Measurements from ENCODE around the gene RPS15. TPM values are rescaled to one million over a fixed set of nuclear protein-coding genes. Genes with fewer than 3 reads are reported as not detected.
A peak's percentile ranks its signal among the peaks of the same experiment; 100 is the strongest.

RPS15 gene
- total RNA-seq, 1 experiment from 2014 or later, result 1,442 TPM

DNA sequence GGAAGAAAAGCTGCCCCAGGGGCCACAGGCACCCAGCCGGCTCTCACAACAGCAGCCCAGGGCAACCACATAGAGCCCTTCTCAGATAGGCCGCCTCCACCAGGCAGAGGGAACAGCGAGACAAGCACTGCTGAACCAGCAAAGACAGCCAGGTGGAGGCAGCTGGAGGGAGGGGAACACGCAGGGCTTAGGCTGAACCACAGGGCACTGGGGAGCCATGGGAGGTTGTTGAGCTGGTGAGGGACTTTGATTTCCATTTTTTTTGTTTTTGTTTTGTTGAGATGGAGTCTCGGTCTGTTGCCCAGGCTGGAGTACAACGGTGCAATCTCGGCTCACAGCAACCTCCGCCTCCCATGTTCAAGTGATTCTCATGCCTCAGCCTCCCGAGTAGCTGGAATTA, 40.4 kb upstream of the RPS15 start:
- Histone ChIP-seq H3K4me1 (replicated peaks) (peaks cover 25% of the 10 kb centered on the region), H3K36me3 (peaks cover 15% of the 10 kb centered on the region; the same call in 1 of the 2 replicates), H3K9me3 (replicated peaks) (no peaks in the 10 kb centered on the region), H3K27me3 (replicated peaks) (no peaks in the 10 kb centered on the region), H3K4me3 (no peak overlapping the region), H3K27ac (no peak overlapping the region)
- DNase-seq (ENCODE audit: low read depth in 1 of 2, low spot score in 2 of 2), result no peak

DNA sequence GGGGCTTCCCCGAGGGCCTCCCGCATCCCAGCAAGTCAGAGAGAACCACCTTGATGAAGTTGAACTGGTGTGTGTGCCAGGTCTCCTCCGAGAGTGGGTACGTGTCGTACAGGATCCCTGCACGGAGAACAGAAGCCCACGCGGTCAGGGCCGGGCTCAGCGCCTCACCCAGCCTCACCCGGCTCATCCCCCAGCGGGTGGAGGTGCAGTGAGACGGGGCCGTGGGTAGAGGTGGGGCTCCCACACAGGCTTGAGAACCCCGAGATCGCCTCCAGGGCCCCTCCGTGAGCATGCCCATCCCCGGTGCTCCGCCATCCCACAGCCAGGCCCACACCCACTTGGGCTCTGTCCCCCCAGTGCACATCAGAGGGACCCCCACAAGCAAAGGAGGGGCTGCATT, 39.1 kb upstream of the RPS15 start:
- H3K9me3 ChIP-seq (replicated peaks), result no peaks in the 10 kb centered on the region
- no peak overlapping the region for H3K27ac ChIP-seq
- no peak overlapping the region for H3K4me3 ChIP-seq
- no peaks in the 10 kb centered on the region for H3K27me3 ChIP-seq (replicated peaks)
- H3K36me3 ChIP-seq, result peaks cover 9% of the 10 kb centered on the region; the same call in 1 of the 2 replicates
- H3K4me1 ChIP-seq (replicated peaks), result peaks cover 32% of the 10 kb centered on the region
- DNase-seq (ENCODE audit: low read depth in 1 of 2, low spot score in 2 of 2), result no peak

DNA sequence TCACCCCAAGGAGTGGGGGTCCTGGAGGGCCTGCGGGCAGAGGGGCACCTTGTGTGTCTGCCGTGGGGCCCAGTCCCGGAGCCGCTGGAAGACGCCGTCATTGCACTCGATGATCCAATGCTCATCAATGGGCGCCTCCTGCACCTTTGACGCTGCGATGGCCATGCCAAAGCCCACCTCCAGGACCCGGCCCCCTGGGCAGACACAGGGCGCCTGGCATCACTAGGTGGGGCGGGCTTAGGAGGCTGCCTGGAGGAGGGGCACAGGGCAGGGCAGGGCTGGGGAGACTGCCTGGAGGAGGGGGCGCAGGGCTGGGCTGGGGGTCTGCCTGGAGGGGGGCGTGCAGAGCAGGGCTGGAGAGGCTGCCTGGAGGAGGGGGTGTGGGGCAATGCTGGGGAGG, 38.5 kb upstream of the RPS15 start:
- H3K4me1 ChIP-seq (replicated peaks), result peaks cover 32% of the 10 kb centered on the region
- no peak for DNase-seq (ENCODE audit: low read depth in 1 of 2, low spot score in 2 of 2)
- no peaks in the 10 kb centered on the region for H3K27me3 ChIP-seq (replicated peaks)
- H3K36me3 ChIP-seq, result peaks cover 8% of the 10 kb centered on the region; the same call in 1 of the 2 replicates
- no peak overlapping the region for H3K4me3 ChIP-seq
- no peaks in the 10 kb centered on the region for H3K9me3 ChIP-seq (replicated peaks)
- H3K27ac ChIP-seq, result no peak overlapping the region

DNA sequence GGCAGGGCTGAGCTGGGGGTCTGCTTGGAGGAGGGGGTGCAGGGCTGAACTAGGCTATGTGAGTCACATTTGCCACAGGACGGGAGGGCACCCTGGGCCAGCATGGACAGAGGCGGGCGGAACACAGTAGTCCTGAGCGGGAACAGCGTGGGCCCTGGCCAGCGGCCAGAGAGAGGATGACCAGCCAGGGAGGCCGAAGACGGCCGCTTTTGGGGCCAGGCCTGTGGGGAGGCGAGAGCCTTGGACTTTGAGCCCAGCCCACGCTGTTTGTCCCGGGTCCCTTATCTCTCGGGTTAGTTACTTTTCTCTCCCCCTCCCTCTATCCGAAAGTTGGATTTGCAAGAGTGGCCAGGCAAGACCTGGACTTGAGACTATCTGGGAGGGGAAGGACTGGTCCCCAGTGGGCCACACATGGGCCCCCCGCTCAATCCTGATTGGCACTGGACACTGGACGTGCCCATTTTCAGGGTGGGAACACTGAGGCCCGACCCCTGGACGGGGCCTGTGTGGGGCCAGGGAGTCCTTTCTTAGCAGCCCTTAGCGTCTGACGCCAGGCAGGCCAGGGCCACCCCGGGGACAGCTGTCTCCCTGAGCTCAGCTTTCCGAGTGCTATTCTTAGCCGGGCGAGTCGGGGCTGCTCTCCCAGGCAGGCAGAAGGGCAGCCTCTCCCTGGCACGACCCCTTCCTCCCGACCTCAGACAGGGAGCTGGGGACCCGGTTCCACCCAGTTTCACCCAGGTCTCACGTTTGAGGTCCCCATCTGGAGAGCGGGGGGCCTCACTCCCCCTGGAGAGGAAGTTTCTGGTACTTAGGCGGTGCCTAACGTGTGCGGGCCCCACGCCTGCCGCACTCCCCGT, 37.7 kb upstream of the RPS15 start:
- peaks cover 3% of the 10 kb centered on the region; the same call in 1 of the 2 replicates for H3K36me3 ChIP-seq
- peak in 1 of 2 experiments; percentile 35 for DNase-seq (ENCODE audit: low read depth in 1 of 2, low spot score in 2 of 2)
- H3K27ac ChIP-seq, result no peak overlapping the region
- H3K4me1 ChIP-seq (replicated peaks), result peaks cover 32% of the 10 kb centered on the region
- no peaks in the 10 kb centered on the region for H3K9me3 ChIP-seq (replicated peaks)
- no peaks in the 10 kb centered on the region for H3K27me3 ChIP-seq (replicated peaks)
- peak overlapping the region; percentile 58 for H3K4me3 ChIP-seq

DNA sequence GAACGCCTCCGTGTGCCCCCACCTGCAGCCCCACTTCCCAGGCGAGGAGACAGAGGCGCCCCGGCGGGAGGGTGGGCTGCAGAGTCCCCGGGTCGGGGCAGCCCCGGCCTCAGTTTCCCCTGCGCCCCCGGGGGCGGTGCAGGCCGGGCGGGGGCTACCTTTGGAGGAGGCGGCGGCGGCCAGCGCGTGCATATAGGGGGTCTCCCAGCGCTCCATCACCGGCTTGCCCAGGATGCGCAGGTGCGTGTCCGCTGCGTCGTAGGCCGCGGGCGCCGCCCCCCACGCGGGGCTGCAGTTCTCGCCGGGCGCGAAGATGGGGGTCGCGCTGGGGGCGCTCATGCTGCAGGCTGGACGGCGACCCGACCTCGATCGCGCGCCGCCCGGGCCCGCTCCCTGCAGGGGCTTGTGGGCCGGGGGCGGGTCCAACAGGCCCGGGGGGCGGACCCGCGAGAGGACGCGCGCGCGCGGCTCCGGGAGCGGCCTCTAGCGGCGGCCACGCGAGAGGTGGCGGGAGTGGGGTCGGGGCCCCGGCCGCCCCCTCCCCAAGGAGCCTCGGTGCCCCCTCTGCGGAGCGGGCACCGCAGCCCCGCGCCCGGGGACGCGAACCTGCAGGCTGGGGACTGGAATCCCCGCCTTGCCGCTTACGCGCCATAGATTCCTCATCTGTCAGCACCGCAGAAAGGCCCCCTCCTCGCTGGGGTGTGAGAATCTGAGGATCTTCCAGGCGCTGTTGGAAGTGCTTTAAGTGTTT, 36.9 kb upstream of the RPS15 start, which contains the start of gene GAMT:
Gene GAMT, minus strand, starts transcription at position 405 of the 751 bp plus-strand sequence. Its CDS starts 66 bp downstream, at position 339.
- peak in 1 of 2 experiments; percentile 40 for DNase-seq (ENCODE audit: low read depth in 1 of 2, low spot score in 2 of 2)
- peak within 1 kb of the TSS; percentile 58 for H3K4me3 ChIP-seq

DNA sequence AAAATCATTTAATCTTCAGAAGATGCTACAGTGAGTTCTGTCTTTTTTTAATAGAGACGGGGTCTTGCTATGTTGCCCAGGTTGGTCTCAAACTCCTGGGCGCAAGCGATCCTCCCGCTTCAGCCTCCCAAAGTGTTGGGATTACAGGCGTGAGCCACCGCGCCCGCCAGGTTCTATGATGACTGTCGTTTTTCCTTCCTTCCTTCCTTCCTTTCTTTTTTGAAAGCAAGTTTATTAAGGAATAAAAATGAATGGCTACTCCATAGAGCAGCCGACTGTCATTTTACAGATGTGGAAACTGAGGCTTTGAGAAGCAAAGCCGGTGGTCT, 36.3 kb upstream of the RPS15 start:
- Histone ChIP-seq H3K4me1 (replicated peaks) (peaks cover 37% of the 10 kb centered on the region), H3K36me3 (0 out of 2 replicates have a peak, but pooled peaks cover 3% of the 10 kb centered on the region), H3K27me3 (replicated peaks) (no peaks in the 10 kb centered on the region), H3K9me3 (replicated peaks) (no peaks in the 10 kb centered on the region), H3K27ac (no peak overlapping the region), H3K4me3 (peak overlapping the region; percentile 58)
- no peak for DNase-seq (ENCODE audit: low read depth in 1 of 2, low spot score in 2 of 2)

More for the DNA sequence above, 36.9 kb upstream of the RPS15 start, which contains the start of gene GAMT:
- Histone ChIP-seq H3K36me3 (0 out of 2 replicates have a peak, but pooled peaks cover 3% of the 10 kb centered on the region), H3K27me3 (replicated peaks) (no peaks in the 10 kb centered on the region), H3K9me3 (replicated peaks) (no peaks in the 10 kb centered on the region), H3K27ac (no peak within 1 kb of the TSS), H3K4me1 (replicated peaks) (peaks cover 32% of the 10 kb centered on the region)

DNA sequence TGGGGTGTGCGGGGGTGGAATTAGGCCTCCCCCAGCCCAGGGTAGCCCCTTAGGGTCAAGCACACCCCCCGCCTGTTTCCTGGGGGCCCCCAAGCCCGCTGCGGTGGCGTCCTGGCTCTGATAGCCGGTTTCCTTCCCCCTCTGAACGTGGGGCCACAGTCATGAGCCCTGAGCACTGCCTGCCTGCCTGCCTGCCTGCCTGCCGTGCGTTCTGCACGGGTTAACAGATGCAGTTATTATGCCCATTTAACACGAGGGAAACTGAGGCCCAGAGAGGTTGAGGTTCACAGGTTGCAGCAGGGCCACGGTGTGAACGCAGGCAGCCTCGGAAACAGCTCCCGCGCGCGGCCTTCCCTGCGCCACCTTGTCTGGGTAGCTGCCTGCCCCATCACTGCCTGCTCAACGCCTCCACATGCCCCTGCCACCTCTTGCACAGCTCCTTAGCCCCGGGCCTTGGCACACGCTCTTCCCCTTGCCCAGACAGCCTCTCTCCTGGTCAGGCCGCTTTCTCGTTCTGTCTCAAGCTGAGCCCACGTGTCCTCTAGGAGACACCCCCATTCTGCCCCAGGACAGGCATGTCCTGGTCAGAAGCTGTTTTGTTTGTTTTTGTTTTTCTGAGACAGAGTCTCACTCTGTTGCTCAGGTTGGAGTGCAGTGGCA, 35.7 kb upstream of the RPS15 start:
- no peak overlapping the region for H3K27ac ChIP-seq
- H3K9me3 ChIP-seq (replicated peaks), result no peaks in the 10 kb centered on the region
- H3K36me3 ChIP-seq, result peaks cover 3% of the 10 kb centered on the region; the same call in 1 of the 2 replicates
- peaks cover 39% of the 10 kb centered on the region for H3K4me1 ChIP-seq (replicated peaks)
- DNase-seq (ENCODE audit: low read depth in 1 of 2, low spot score in 2 of 2), result no peak
- no peaks in the 10 kb centered on the region for H3K27me3 ChIP-seq (replicated peaks)
- no peak overlapping the region for H3K4me3 ChIP-seq

DNA sequence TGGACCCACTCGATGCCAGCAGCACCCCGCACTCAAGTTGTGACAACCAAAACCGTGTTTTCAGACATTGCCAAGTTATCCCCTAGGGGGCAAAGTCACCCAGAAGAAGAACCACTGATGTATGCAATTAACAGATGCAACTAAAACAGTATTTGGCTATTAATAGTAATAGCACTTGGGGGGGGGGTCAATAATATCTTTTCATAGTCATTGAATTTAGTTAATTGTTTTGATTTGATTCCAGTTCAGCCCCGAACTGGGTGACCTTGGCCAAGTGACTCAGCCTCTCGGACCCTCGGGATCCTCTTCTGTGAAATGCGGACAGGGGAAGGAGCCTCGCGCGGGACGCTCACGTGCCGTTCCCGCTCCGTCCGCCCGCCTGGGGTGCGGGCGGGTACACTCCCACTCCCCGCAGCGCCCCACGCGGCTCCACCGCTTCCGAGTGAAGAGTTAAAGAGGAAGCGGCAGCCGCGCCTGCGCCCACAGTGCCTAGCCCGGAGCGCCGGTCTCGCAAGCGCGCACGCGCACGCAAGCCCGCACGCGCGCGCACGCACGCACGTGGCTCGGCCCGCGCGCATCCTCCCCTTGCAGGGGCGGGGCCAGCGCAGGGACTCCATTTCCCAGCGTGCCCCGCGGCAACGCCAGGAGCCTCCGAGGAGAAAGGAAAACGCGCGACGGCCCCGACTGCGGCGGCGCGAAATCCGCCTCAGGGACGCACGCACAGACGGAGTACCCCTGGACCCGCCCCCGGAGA, 31.2 kb upstream of the RPS15 start:
- Histone ChIP-seq H3K27me3 (replicated peaks) (no peaks in the 10 kb centered on the region), H3K27ac (peak overlapping the region; percentile 43), H3K4me1 (replicated peaks) (peaks cover 44% of the 10 kb centered on the region), H3K4me3 (peak overlapping the region; percentile 98), H3K9me3 (replicated peaks) (no peaks in the 10 kb centered on the region; the same call in 1 of the 2 replicates), H3K36me3 (peaks cover 45% of the 10 kb centered on the region)
- peak; percentile 98 to 99 for DNase-seq (ENCODE audit: low read depth in 1 of 2, low spot score in 2 of 2)

DNA sequence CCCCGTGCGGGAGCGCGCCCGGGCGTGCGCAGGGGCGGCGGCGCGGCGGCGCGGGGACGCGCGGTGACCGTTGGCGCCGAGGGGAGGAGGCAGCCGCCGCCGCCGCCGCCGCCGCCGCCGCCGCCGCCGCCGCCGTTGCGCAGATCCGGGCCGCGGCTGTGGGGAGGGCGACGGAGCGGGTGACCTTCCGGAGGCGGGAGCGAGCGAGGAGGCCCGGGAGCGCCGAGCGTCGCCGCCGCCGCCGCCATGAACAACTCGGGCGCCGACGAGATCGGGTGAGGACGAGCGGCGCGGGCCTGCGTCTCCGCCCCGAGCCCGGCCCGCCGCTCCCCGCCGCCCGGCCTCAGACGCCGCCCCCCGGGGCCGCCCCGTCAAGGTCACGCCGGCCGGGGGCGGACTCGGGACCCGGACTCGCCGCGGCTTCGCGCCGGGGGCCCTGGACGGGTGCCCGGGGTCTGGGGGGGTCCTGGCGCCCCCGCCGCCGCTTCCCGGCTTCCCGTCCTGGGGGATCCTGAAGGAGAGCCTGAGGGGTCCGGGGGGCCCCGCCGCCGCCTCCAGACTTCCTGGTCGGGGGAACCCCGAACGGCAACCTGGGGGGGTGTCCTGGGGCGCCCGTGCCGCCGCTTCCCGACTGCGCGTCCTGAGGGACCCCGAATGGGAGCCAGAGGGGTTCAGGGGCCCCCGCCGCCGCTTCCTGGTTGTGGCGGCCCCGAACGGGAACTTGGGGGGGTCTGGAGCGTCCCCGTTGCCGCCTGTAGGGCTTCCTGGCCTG, 30.5 kb upstream of the RPS15 start, which contains the start of gene DAZAP1:
Gene DAZAP1, plus strand, starts transcription at position 59 of the 772 bp plus-strand sequence. Its CDS starts 188 bp downstream, at position 247.
- H3K4me1 ChIP-seq (replicated peaks), result peaks cover 39% of the 10 kb centered on the region
- H3K9me3 ChIP-seq (replicated peaks), result no peaks in the 10 kb centered on the region; the same call in 1 of the 2 replicates
- peaks cover 50% of the 10 kb centered on the region for H3K36me3 ChIP-seq
- H3K27me3 ChIP-seq (replicated peaks), result no peaks in the 10 kb centered on the region
- H3K27ac ChIP-seq, result peak within 1 kb of the TSS; percentile 91
- peak in 1 of 2 experiments; percentile 22 for DNase-seq (ENCODE audit: low read depth in 1 of 2, low spot score in 2 of 2)
- H3K4me3 ChIP-seq, result peak within 1 kb of the TSS; percentile 98

DNA sequence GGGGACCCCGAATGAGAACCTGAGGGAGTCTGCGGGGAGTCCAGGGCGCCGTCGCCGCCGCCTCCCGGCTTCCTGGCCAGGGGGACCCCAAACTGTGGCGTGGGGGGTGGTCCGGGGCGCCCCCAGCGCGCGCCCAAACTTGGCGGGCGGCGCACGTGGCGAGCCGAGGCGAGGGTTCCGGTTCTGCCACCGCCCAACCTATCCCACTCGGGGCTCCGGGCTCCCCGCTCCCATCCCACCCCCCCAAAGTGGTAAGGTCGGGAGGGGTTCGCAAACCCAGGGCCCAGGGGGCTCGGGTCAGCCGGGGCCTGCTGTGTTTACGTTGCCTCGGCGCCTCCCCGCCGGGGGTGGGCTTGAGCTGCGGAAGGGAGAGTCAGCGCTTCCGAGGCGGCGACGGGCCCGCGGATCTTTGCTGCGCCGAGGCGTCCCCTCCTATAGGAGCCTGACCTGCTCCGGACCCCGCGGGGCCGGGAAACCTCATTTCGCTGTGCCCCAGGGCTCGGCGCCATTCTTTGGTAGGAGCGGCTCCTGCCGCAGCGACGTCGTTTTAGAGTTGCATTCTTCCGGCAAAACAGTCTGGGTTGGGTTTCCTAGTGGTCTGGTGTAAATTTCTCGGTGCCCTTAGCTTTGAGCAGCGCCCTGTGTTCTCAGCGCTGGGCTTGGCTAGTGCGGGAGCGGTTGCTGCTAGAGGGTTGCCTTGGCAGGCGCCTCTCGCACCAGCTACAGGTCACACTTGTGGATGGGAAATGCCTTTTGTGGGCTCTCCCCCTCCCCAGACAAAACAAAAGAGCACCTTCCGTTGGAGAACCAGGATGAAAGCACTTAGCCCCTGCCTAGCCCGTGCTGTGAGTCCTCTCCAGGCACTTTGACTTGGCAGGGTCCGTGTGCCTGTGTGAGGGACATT, 29.6 kb upstream of the RPS15 start:
- H3K4me3 ChIP-seq, result peak overlapping the region; percentile 98
- H3K27ac ChIP-seq, result peak overlapping the region; percentile 91
- no peaks in the 10 kb centered on the region for H3K27me3 ChIP-seq (replicated peaks)
- H3K9me3 ChIP-seq (replicated peaks), result no peaks in the 10 kb centered on the region; the same call in 1 of the 2 replicates
- DNase-seq (ENCODE audit: low read depth in 1 of 2, low spot score in 2 of 2), result peak; percentile 64 to 67
- peaks cover 30% of the 10 kb centered on the region for H3K4me1 ChIP-seq (replicated peaks)
- peaks cover 58% of the 10 kb centered on the region for H3K36me3 ChIP-seq

DNA sequence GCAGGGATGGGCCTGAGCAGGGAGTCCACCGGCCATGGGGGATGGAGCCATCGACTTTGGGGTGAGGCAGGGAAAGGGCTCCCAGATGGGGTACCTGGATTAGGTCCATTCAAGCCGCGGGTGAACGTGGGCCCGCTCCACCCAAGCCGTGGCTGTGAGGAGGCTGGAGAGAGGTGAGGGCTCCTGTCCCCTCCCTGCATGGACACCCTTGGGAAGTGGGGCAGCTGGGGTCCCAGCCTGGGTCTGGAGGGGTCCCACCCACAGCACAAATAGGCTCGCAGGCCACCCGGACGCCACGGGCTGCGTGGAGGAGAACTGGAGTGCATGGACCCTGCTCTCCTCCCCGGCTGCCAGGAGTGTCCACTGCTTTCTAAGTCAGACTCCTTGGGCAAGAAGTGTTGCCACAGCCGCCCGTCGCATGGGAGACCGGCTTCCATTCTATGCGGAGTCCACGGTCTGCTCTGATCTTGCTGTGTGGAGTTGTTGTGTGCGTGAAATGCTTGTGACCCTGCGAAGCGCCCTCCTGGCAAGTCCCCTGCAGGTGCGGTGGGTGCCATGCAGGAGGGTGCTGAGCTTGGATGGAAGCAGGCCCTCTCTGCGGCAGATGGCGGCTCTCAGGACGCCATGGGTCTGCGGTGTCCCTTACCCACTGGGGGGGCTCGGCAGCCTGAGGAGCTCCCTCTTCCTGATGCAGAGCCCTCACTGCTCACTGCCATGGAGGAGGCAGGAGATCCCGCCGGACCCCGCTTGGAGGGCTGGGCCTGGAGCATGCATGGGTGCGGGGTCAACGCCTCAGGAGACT, 28.8 kb upstream of the RPS15 start:
- peaks cover 67% of the 10 kb centered on the region for H3K36me3 ChIP-seq
- H3K4me3 ChIP-seq, result peak overlapping the region; percentile 98
- no peaks in the 10 kb centered on the region for H3K27me3 ChIP-seq (replicated peaks)
- peak overlapping the region; percentile 91; the same call in 1 of the 2 replicates for H3K27ac ChIP-seq
- H3K4me1 ChIP-seq (replicated peaks), result peaks cover 30% of the 10 kb centered on the region
- no peaks in the 10 kb centered on the region; the same call in 1 of the 2 replicates for H3K9me3 ChIP-seq (replicated peaks)
- DNase-seq (ENCODE audit: low read depth in 1 of 2, low spot score in 2 of 2), result no peak
